ENCODE data around the gene SLC28A2. TPM values are rescaled to one million over a fixed set of nuclear protein-coding genes. Genes with fewer than 3 reads are reported as not detected.

The SLC28A2 gene
- total RNA-seq, 1 experiment from 2014 or later = not detected

- H3K27me3 Mint-ChIP-seq (ENCODE audit: unreplicated experiment) = no peaks in the 10 kb centered on the region
- no peaks in the 10 kb centered on the region for H3K4me1 Mint-ChIP-seq (ENCODE audit: low read depth, unreplicated experiment)
- no peaks in the 10 kb centered on the region for H3K36me3 Mint-ChIP-seq (ENCODE audit: insufficient read depth, unreplicated experiment)
- no peak overlapping the region for H3K4me3 Mint-ChIP-seq (ENCODE audit: low read depth, unreplicated experiment)
- H3K27ac Mint-ChIP-seq (ENCODE audit: unreplicated experiment) = no peak overlapping the region
- DNase-seq = no peak
- intact Hi-C loops (cut with micrococcal nuclease; ENCODE audit: unreplicated experiment) = no loop called here
- H3K9me3 Mint-ChIP-seq (ENCODE audit: low read depth, unreplicated experiment) = no peaks in the 10 kb centered on the region
- no TSS peak for BruUV-seq (replicated peaks)
- CTCF ChIA-PET = no interaction called here
- no peak for TF ChIP-seq CTCF (IDR thresholded peaks at IDR 0.05; ENCODE audit: unreplicated experiment)
These were observed 11.8 kb downstream of the SLC28A2 start for GRCh38 chr15:45263854-45264253.

DNA sequence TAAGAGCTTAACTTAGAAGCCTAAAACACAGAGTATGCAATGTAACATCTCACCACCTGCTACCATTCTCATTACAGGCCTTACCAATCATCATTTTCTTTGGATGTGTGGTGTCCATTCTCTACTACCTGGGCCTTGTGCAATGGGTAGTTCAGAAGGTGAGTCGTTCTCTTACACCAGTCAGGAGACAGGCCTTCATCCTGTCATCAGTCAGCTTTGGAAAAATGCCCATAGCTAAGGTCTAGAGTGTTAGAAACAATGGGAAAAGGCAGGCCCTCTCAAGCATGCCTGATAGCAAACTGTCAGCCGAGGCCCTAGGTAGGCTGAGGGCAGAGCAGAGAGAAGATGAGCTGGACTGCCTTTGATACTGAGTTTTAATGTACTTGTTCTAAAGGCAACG, 13.5 kb downstream of the SLC28A2 start:
- H3K4me3 Mint-ChIP-seq (ENCODE audit: low read depth, unreplicated experiment) = no peak overlapping the region
- H3K9me3 Mint-ChIP-seq (ENCODE audit: low read depth, unreplicated experiment) = no peaks in the 10 kb centered on the region
- no peaks in the 10 kb centered on the region for H3K36me3 Mint-ChIP-seq (ENCODE audit: insufficient read depth, unreplicated experiment)
- CTCF ChIA-PET = interaction anchor here (0.9 kb wide), 1 partner anchor 61 kb away, joined by 3 read pairs; no protein-coding TSS in a partner anchor
- no peak overlapping the region for H3K27ac Mint-ChIP-seq (ENCODE audit: unreplicated experiment)
- no peak for DNase-seq
- no peak for TF ChIP-seq CTCF (IDR thresholded peaks at IDR 0.05; ENCODE audit: unreplicated experiment)
- H3K4me1 Mint-ChIP-seq (ENCODE audit: low read depth, unreplicated experiment) = no peaks in the 10 kb centered on the region
- intact Hi-C loops (cut with micrococcal nuclease; ENCODE audit: unreplicated experiment) = no loop called here
- H3K27me3 Mint-ChIP-seq (ENCODE audit: unreplicated experiment) = no peaks in the 10 kb centered on the region
- no TSS peak for BruUV-seq (replicated peaks)

- CTCF ChIA-PET = interaction anchor here (0.5 to 1.0 kb wide), 3 partner anchors 63 to 107 kb away, joined by 3 to 4 read pairs (median 3); no protein-coding TSS in a partner anchor
- Mint-ChIP-seq H3K4me1 (ENCODE audit: low read depth, unreplicated experiment) (no peaks in the 10 kb centered on the region), H3K27me3 (ENCODE audit: unreplicated experiment) (no peaks in the 10 kb centered on the region), H3K4me3 (ENCODE audit: low read depth, unreplicated experiment) (no peak overlapping the region), H3K9me3 (ENCODE audit: low read depth, unreplicated experiment) (no peaks in the 10 kb centered on the region), H3K36me3 (ENCODE audit: insufficient read depth, unreplicated experiment) (no peaks in the 10 kb centered on the region), H3K27ac (ENCODE audit: unreplicated experiment) (no peak overlapping the region)
- DNase-seq = peak; percentile 74
- intact Hi-C loops (cut with micrococcal nuclease; ENCODE audit: unreplicated experiment) = loop anchor here (1.0 to 2.0 kb wide), 2 partner anchors 63 to 105 kb away; no protein-coding TSS in a partner anchor
- TF ChIP-seq CTCF (IDR thresholded peaks at IDR 0.05; ENCODE audit: unreplicated experiment) = peak; percentile 22
- BruUV-seq (replicated peaks) = no TSS peak
These were observed 16.1 kb downstream of the SLC28A2 start for GRCh38 chr15:45268135-45268534.

DNA sequence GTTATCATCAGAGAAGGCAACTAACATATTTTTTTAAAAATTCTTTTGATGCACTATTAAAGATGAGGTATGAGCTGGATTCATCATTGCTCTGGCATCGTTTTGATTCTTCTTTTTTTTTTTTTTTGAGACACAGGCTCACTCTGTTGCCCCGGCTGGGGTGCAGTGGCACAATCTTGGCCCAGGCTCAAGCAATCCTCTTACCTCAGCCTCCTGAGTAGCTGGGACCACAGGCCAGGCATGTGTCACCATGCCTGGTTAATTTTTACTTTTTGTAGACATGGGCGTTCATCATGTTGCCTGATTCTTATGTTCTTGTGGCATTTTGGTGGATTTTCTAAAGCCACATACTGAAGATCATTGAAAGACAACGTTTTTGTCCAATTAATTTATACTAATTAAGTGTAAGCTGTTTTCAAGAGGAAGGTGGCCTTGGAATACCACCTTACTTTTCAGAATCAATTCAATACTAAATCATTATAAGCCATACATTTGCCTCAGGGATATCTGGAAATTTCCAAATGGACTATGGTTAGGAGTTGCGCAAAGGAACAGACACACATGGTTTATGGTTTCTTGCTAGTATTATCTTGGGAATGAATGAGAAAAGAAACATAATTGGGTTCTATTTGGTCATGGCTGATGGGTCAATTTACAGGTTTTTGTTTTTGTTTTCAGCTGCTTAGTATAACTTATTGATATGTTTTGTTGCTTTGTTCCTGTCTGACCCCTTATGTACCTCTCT, 22.8 kb downstream of the SLC28A2 start:
- H3K27ac Mint-ChIP-seq (ENCODE audit: unreplicated experiment) = no peak overlapping the region
- intact Hi-C loops (cut with micrococcal nuclease; ENCODE audit: unreplicated experiment) = no loop called here
- peaks cover 9% of the 10 kb centered on the region for H3K36me3 Mint-ChIP-seq (ENCODE audit: insufficient read depth, unreplicated experiment)
- TF ChIP-seq CTCF (IDR thresholded peaks at IDR 0.05; ENCODE audit: unreplicated experiment) = no peak
- no peaks in the 10 kb centered on the region for H3K9me3 Mint-ChIP-seq (ENCODE audit: low read depth, unreplicated experiment)
- BruUV-seq (replicated peaks) = no TSS peak
- no peaks in the 10 kb centered on the region for H3K27me3 Mint-ChIP-seq (ENCODE audit: unreplicated experiment)
- H3K4me1 Mint-ChIP-seq (ENCODE audit: low read depth, unreplicated experiment) = peaks cover 6% of the 10 kb centered on the region
- peak; percentile 9 for DNase-seq
- CTCF ChIA-PET = interaction anchor here (0.7 to 1.6 kb wide), 3 partner anchors 70 to 150 kb away, joined by 3 to 5 read pairs (median 4); no protein-coding TSS in a partner anchor
- H3K4me3 Mint-ChIP-seq (ENCODE audit: low read depth, unreplicated experiment) = no peak overlapping the region

Measured in Calu3 (cell line).